Astrocyte of the spinal cord (primary cell): ENCODE results near the gene HSDL1.

Experiments used
- DNase-seq: peaks from one replicate; pipeline ENCODE4 v3.0.0; 2011; ENCODE audit warnings: low read depth, low spot score
- H3K4me3 ChIP-seq: 2 replicates; pipeline ENCODE4 v1.5.1; 2011; ENCODE audit warnings: low read depth, mild to moderate bottlenecking, low read length, moderate library complexity
- CTCF ChIP-seq: IDR thresholded peaks from 2 replicates; pipeline ENCODE4 v1.5.1; 2012; ENCODE audit warnings: low read depth, mild to moderate bottlenecking, low read length, inconsistent platforms
- in situ Hi-C: cut with HindIII; loops from 2 replicates; pipeline ENCODE4 v1.10.0; 2017; ENCODE audit warnings: low sequenced_read_pairs

Gene HSDL1

GRCh38 chr16:84144859-84145639 is at the start of gene HSDL1, which contains the start of gene DNAAF1:
TSS of gene HSDL1 (minus strand) at chr16:84145177. CDS start at chr16:84131321, 13,856 bp downstream.
TSS of gene DNAAF1 (plus strand) at chr16:84145308. CDS start at chr16:84145441, 133 bp downstream.
- in situ Hi-C loops, result no loop called here
- DNase-seq, result peak; percentile 79
- no peak for TF ChIP-seq CTCF
- H3K4me3 ChIP-seq, result peak within 1 kb of the TSS; percentile 83

- no peak overlapping the region for H3K4me3 ChIP-seq
- in situ Hi-C loops, result no loop called here
- no peak for DNase-seq
- TF ChIP-seq CTCF, result no peak
Observed at GRCh38 chr16:84194018-84194417, 49.0 kb upstream of the HSDL1 start.

GRCh38 chr16:84193480-84193879 is 48.5 kb upstream of the HSDL1 start:
- TF ChIP-seq CTCF, result no peak
- DNase-seq, result no peak
- H3K4me3 ChIP-seq, result no peak overlapping the region
- in situ Hi-C loops, result no loop called here

GRCh38 chr16:84191466-84191865 is 46.5 kb upstream of the HSDL1 start:
- no peak overlapping the region for H3K4me3 ChIP-seq
- in situ Hi-C loops, result no loop called here
- DNase-seq, result no peak
- TF ChIP-seq CTCF, result no peak

GRCh38 chr16:84190731-84191388 is 45.9 kb upstream of the HSDL1 start, which contains the start of gene ADAD2:
TSS of gene ADAD2 (plus strand) at chr16:84191157. CDS start at chr16:84191231, 74 bp downstream.
- no peak for TF ChIP-seq CTCF
- H3K4me3 ChIP-seq, result no peak within 1 kb of the TSS
- in situ Hi-C loops, result no loop called here
- DNase-seq, result no peak

GRCh38 chr16:84186685-84187437 is 41.9 kb upstream of the HSDL1 start, which contains the start of gene TAF1C:
TSS of gene TAF1C (minus strand) at chr16:84187057. CDS start at chr16:84184988, 2,069 bp downstream.
- DNase-seq, result peak; percentile 98
- peak within 1 kb of the TSS; percentile 94 for H3K4me3 ChIP-seq
- TF ChIP-seq CTCF, result peak; percentile 98
- in situ Hi-C loops, result no loop called here
